Stimulated activated naive B cell treated with anti-CD40 and anti-IgM and Interleukin-4, amounts not matched to agents 10 μg/mL and 1 μg/mL and 100 μg/mL, for 72 hours (primary cell): ENCODE results near the gene RPS10.
"Not testable (repeated sequence)": the region's sequence is repeated elsewhere in the genome, so short reads cannot be mapped to it uniquely, and the experiment has no call there.

Experiments used
- ATAC-seq, 2 donors: fragments of 150-1000 bp; cut with Tn5 transposase; replicated peaks; 2 replicates each; pipeline ENCODE4 v1.10.0; 2021; ENCODE audit warnings: moderate library complexity in 1 of 2
- DNase-seq: peaks from one replicate; pipeline ENCODE4 v3.0.0; 2021
- H3K27ac Mint-ChIP-seq: one replicate; pipeline ENCODE4 v1.8.0; 2022; ENCODE audit warnings: mild to moderate bottlenecking, mixed read lengths
- H3K27me3 Mint-ChIP-seq, 2 donors: one replicate each; pipeline ENCODE4 v1.8.0; 2022; ENCODE audit warnings: mixed read lengths in 2 of 2
- H3K36me3 Mint-ChIP-seq, 2 donors: one replicate each; pipeline ENCODE4 v1.8.0; 2022; ENCODE audit warnings: mixed read lengths in 2 of 2, mild to moderate bottlenecking in 1 of 2
- H3K4me1 Mint-ChIP-seq, 2 donors: one replicate each; pipeline ENCODE4 v1.8.0; 2022; ENCODE audit warnings: mixed read lengths in 2 of 2, mild to moderate bottlenecking in 1 of 2
- H3K4me3 Mint-ChIP-seq, 2 donors: one replicate each; pipeline ENCODE4 v1.8.0; 2022; ENCODE audit warnings: mild to moderate bottlenecking in 2 of 2, mixed read lengths in 2 of 2, moderate library complexity in 1 of 2
- H3K9me3 Mint-ChIP-seq, 2 donors: one replicate each; pipeline ENCODE4 v1.8.0; 2022; ENCODE audit warnings: mixed read lengths in 2 of 2, mild to moderate bottlenecking in 1 of 2

The RPS10 gene

GRCh38 chr6:34383161-34383631, 42.7 kb downstream of the RPS10 start:
- Mint-ChIP-seq H3K9me3 (no peaks in the 10 kb centered on the region), H3K4me3 (no peak overlapping the region), H3K36me3 (peaks cover 5 to 15% of the 10 kb centered on the region in 2 donors), H3K4me1 (peaks cover 22 to 54% of the 10 kb centered on the region in 2 donors), H3K27me3 (no peaks in the 10 kb centered on the region), H3K27ac (no peak overlapping the region)
- no peak for DNase-seq
- no peak for ATAC-seq

GRCh38 chr6:34381081-34381480, 44.8 kb downstream of the RPS10 start:
- ATAC-seq (no peak), DNase-seq (no peak)
- H3K4me1 Mint-ChIP-seq: peaks cover 19 to 42% of the 10 kb centered on the region in 2 donors
- no peaks in the 10 kb centered on the region for H3K27me3 Mint-ChIP-seq
- peaks cover 5 to 19% of the 10 kb centered on the region in 2 donors for H3K36me3 Mint-ChIP-seq
- H3K27ac Mint-ChIP-seq: no peak overlapping the region
- no peaks in the 10 kb centered on the region for H3K9me3 Mint-ChIP-seq
- H3K4me3 Mint-ChIP-seq: no peak overlapping the region

GRCh38 chr6:34378470-34378869, 47.4 kb downstream of the RPS10 start:
- ATAC-seq (no peak), DNase-seq (no peak)
- no peaks in the 10 kb centered on the region for H3K27me3 Mint-ChIP-seq
- H3K27ac Mint-ChIP-seq: no peak overlapping the region
- H3K9me3 Mint-ChIP-seq: no peaks in the 10 kb centered on the region
- peaks cover 11 to 18% of the 10 kb centered on the region in 2 donors for H3K4me1 Mint-ChIP-seq
- H3K36me3 Mint-ChIP-seq: peaks cover 3 to 16% of the 10 kb centered on the region in 2 donors
- no peak overlapping the region for H3K4me3 Mint-ChIP-seq

DNA sequence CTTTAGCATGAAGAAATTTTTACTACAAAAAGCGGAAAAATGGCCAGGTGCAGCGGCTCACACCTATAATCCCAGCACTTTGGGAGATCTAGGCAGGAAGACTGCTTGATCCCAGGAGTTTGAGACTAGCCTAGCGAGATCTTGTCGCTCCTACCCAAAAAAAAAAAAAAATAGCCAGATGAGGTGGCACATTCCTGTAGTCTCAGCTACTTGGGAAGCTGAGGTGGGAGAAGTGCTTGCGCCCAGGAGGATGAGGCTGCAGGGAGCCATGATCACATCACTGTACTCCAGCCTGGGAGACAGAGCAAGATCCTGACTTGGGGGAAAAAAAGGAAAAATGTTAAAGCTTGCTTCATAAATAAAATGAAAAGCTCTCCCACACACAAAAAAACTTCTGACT, 47.9 kb downstream of the RPS10 start:
- Mint-ChIP-seq H3K4me3 (no peak overlapping the region), H3K27ac (no peak overlapping the region), H3K4me1 (peaks cover 8 to 14% of the 10 kb centered on the region in 2 donors), H3K36me3 (peaks cover 3 to 14% of the 10 kb centered on the region in 2 donors), H3K27me3 (no peaks in the 10 kb centered on the region), H3K9me3 (no peaks in the 10 kb centered on the region)
- no peak for DNase-seq
- no peak for ATAC-seq

DNA sequence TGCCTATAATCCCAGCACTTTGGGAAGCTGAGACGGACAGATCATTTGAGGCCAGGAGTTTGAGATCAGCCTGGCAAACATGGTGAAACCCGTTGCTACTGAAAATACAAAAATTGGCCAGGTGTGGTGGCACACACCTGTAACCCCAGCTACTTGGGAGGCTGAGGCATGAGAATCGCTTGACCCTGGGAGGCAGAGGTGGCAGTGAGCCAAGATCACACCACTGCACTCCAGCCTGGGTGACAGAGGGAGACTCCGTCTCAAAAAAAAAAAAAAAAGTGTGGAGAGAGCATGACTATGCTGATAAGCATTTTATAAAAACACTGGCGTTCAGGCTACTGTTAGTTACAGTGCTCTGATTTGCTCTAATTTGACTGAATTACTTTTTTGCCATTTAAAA, 48.3 kb downstream of the RPS10 start:
- not testable (repeated sequence) for H3K9me3 Mint-ChIP-seq, H3K27me3 Mint-ChIP-seq, H3K27ac Mint-ChIP-seq, ATAC-seq, DNase-seq, H3K4me3 Mint-ChIP-seq
- H3K4me1 Mint-ChIP-seq: peaks cover 8 to 14% of the 10 kb centered on the region in 2 donors
- H3K36me3 Mint-ChIP-seq: peaks cover 3 to 14% of the 10 kb centered on the region in 2 donors

- Mint-ChIP-seq H3K27ac (no peak overlapping the region), H3K9me3 (no peaks in the 10 kb centered on the region), H3K36me3 (peaks cover 2 to 11% of the 10 kb centered on the region in 2 donors), H3K4me1 (peaks cover 6 to 11% of the 10 kb centered on the region in 2 donors), H3K27me3 (no peaks in the 10 kb centered on the region), H3K4me3 (no peak overlapping the region)
- ATAC-seq: no peak
- no peak for DNase-seq
Observed at GRCh38 chr6:34375833-34376232, 50.0 kb downstream of the RPS10 start.

GRCh38 chr6:34374508-34374907, 51.4 kb downstream of the RPS10 start:
- Mint-ChIP-seq H3K4me3 (no peak overlapping the region), H3K36me3 (peaks cover 6 to 12% of the 10 kb centered on the region in 2 donors), H3K9me3 (no peaks in the 10 kb centered on the region), H3K27ac (no peak overlapping the region), H3K4me1 (peaks cover 7 to 13% of the 10 kb centered on the region in 2 donors), H3K27me3 (no peaks in the 10 kb centered on the region)
- DNase-seq (no peak), ATAC-seq (peak; percentile 39 to 50)

- DNase-seq: no peak
- Mint-ChIP-seq H3K9me3 (no peaks in the 10 kb centered on the region), H3K4me3 (no peak overlapping the region), H3K36me3 (peaks cover 6 to 12% of the 10 kb centered on the region in 2 donors), H3K27me3 (no peaks in the 10 kb centered on the region), H3K27ac (no peak overlapping the region), H3K4me1 (peaks cover 9 to 13% of the 10 kb centered on the region in 2 donors)
- peak; percentile 87 to 91 for ATAC-seq
Observed at GRCh38 chr6:34374069-34374468, 51.8 kb downstream of the RPS10 start.

DNA sequence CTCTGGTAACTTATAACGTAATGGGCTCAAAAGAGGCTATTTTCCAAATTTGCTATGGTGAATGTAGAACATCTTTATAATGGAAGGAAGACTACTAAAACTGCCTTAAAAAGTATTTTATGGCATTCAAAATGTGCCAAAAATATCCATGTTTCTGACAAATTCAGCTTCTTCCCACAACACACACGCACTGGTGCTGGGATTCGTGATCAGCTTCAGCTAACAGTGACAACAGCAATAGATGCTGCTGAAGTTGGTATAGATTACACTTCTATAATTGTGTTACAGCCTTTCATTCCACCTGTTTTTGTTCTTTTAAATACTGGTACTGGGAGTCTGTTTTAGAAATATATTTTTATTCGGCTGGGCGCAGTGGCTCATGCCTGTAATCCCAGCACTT, 52.4 kb downstream of the RPS10 start:
- no peak for DNase-seq
- Mint-ChIP-seq H3K27ac (no peak overlapping the region), H3K27me3 (no peaks in the 10 kb centered on the region), H3K4me3 (no peak overlapping the region), H3K9me3 (no peaks in the 10 kb centered on the region), H3K4me1 (peaks cover 5 to 11% of the 10 kb centered on the region in 2 donors), H3K36me3 (peaks cover 6 to 9% of the 10 kb centered on the region in 2 donors)
- ATAC-seq: no peak

DNA sequence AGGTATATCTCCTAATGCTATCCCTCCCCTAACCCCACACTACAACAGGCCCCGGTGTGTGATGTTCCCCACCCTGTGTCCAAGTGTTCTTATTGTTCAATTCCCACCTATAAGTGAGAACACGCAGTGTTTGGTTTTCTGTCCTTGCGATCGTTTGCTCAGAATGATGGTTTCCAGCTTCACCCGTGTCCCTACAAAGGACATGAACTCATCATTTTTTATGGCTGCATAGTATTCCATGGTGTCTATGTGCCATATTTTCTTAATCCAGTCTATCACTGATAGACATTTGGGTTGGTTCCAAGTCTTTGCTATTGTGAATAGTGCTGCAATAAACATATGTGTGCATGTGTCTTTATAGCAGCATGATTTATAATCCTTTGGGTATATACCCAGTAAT, 54.0 kb downstream of the RPS10 start:
- not testable (repeated sequence) for H3K27ac Mint-ChIP-seq, H3K4me3 Mint-ChIP-seq, H3K9me3 Mint-ChIP-seq, H3K27me3 Mint-ChIP-seq, ATAC-seq, DNase-seq
- peaks cover 7 to 22% of the 10 kb centered on the region in 2 donors for H3K4me1 Mint-ChIP-seq
- H3K36me3 Mint-ChIP-seq: peaks cover 9 to 11% of the 10 kb centered on the region in 2 donors

DNA sequence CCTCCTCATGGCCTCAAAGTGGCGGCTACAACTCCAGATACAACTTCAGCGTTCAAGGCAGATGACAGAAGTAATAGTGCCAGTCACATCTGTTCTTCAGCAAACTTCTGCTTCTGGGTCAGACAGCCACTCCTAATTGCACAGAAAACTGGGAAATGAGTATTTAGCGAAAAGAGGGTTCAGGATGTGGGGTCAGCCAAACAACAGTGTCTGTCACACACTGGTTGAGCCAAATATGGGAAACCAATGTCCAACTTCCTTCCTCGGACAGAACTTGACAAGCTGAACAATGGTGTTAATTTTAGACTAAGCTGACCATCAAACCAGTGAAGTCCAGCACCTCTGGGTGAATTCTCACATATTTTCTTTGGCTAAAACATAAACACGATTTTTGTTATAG, 55.5 kb downstream of the RPS10 start:
- H3K27ac Mint-ChIP-seq: peak overlapping the region; percentile 65
- H3K4me1 Mint-ChIP-seq: peaks cover 10 to 33% of the 10 kb centered on the region in 2 donors
- no peaks in the 10 kb centered on the region for H3K27me3 Mint-ChIP-seq
- H3K4me3 Mint-ChIP-seq: no peak overlapping the region
- ATAC-seq: no peak
- no peak for DNase-seq
- H3K36me3 Mint-ChIP-seq: peaks cover 9 to 15% of the 10 kb centered on the region in 2 donors
- H3K9me3 Mint-ChIP-seq: no peaks in the 10 kb centered on the region

DNA sequence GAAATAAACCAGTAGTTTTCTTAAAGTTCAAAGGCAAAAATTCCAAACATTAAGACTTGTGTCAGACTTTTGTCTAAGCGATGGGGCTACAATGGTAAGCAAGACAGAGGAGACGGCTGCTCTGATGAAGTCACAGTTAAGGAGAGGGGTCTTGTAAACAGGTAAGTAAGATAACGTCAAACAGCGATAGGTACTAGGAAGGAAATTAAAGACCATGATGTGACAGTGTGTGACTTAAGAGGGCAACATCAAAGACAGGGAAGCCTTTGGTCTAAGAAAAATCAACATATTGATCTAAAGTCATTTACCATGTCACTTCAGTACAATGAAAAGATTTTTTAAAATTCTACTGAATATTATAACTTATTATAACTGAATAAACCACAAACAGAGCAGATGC, 56.5 kb downstream of the RPS10 start:
- Mint-ChIP-seq H3K27me3 (no peaks in the 10 kb centered on the region), H3K27ac (no peak overlapping the region), H3K36me3 (peaks cover 9 to 15% of the 10 kb centered on the region in 2 donors), H3K9me3 (no peaks in the 10 kb centered on the region), H3K4me3 (no peak overlapping the region), H3K4me1 (peaks cover 11 to 36% of the 10 kb centered on the region in 2 donors)
- DNase-seq: no peak
- ATAC-seq: no peak
